HCEC 1CT (cell line): ENCODE data around the gene NOTO.

ENCODE experiments used
- DNase-seq: peaks from one replicate; pipeline ENCODE4 v3.0.0-alpha.2; 2017

NOTO gene

DNA sequence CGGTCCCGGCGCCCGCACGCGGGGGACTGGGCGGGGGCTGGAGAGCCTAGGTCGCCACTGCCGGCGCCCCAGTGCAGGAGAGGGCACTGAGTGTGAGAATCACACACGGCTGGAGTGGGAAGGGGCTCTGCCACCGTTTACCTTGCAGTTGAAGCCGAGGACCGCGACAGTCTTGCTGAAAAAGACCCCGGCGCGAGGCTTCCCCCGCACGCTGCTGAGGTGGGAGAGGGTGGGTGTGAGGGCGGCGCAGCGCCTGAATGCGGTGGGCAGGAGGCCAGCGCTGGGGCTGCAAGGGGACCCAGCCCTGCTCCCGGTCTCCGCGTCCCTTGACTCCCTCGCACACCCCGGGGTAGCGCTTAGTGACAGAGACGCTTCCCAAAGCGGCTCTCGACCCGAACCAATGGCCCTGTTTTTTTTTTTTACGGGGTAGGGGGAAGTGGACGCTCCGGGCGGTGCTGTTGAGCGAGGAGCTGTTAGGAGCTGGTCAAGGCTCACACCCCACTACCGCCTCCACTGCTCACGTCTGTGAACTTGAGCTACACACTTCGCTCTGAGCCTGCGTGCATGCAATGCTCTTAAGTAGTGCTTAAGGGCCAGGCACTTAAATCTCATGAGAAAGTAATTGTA lies 794 bp downstream of the NOTO start:
- no peak for DNase-seq

DNA sequence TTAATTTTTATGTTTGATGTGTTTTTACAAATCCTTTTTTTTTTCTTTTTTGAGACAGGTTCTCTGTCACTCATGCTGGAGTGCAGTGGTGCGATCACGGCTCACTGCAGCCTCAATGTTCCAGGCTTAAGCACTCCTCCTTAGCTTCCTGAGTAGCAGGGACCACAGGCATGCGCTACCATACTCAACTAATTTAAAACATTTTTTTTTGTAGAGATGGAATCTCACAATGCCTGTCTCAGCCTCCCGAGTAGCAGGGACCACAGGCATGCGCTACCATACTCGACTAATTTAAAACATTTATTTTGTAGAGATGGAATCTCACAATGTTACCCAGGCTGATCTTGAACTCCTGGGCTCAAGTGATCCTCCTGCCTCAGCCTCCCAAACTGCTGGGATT lies 3.2 kb downstream of the NOTO start:
- DNase-seq, result no peak

DNA sequence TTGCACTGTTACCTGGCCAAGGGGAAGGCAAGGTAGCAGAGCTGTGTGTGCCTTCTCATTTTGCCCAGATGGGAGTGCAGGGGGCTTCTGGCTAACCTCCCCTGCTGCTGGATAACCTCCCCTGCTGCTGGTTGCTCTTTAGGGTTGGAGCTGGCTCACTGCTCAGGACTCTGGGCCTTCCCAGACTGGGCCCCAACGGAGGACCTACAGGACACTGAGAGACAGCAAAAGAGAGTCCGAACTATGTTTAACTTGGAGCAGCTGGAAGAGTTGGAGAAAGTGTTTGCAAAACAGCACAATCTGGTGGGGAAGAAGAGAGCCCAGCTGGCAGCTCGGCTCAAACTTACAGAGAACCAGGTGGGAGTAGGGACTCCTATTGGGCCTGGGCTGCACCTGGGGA lies 5.9 kb downstream of the NOTO start:
- no peak for DNase-seq

DNA sequence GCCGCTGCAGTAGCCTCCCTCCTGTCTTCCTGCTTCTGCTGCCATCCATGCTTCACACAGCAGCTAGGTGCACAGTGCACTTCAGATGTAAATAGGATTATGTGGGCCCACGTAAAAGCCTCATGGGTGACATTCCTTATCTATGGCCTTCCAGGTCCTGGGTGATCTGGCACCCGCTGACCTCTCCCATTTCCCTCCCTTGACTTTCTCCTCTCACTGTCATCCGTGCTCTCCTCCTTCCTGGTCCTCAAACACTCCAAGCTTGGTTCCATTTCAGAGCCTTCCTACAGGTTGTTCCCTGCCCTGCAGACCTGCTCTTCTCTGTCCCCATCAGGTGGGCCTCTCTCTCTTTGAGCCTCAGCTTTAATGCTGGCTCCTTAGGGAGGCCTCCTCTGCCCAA lies 7.6 kb downstream of the NOTO start:
- no peak for DNase-seq

DNA sequence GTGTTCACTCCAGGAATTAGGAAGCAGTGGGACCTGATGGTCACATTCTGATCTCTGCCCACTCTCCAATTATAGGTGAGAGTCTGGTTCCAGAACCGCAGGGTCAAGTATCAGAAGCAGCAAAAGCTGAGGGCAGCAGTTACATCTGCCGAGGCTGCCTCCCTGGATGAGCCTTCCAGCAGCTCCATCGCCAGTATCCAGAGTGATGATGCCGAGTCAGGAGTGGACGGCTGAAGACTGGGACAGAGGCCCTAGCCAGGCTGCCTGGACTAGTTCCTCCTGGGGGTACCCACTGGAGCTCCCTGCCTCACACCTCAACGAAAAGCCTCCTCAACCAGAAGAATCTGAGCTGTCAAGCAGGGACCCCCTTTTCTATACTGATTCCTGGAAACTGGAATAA lies 8.3 kb downstream of the NOTO start:
- DNase-seq, result no peak

DNA sequence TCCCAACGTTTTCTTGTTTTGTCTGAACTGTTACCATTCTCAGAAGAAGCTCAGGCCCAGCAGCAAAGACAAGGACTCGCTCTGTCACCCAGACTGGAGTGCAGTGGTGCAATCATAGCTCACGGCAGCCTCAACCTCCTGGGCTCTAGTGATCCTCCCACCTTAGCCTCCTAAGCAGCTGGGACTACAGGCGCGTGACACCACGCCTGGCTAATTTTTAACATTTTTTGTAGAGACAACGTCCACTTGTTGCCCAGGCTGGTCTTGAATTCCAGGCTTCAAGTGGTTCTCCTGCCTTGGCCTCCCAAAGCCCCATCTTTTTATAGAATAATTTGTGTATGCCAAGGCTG lies 9.7 kb downstream of the NOTO start:
- no peak for DNase-seq

DNA sequence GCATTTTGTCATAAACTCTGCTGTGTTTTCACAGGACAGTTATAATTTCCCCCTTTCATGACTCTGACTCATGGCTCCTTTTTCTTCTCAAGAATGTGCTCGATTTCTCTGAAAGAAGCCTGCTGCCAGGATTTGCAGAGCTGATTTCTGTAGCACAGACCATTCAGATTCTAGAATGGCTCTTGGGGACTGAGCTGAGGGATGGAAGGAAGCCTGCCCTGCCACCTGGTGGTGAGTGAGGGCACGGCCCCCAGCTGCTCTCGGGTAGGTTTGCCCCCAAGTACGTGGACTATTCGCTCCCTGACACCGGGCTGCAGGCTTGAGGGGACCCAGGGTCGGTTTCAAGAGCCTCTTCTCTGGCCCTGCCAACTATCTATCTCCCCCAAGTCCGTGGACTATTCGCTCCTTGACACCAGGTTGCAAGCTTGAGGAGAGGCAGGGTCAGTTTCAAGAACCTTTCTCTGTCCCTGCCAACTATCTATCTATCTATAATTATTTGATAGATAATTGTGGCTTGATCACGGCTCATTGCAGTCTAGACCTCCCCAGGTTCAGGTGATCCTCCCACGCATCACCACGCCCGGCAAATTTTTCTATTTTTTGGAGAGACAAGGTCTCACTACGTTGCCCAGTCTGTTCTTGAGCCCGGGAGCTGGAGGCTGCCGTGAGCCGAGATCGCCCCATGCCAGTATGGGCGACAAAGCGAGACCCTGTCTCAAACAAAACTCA lies 10.2 kb downstream of the NOTO start:
- peak; percentile 67 for DNase-seq

DNA sequence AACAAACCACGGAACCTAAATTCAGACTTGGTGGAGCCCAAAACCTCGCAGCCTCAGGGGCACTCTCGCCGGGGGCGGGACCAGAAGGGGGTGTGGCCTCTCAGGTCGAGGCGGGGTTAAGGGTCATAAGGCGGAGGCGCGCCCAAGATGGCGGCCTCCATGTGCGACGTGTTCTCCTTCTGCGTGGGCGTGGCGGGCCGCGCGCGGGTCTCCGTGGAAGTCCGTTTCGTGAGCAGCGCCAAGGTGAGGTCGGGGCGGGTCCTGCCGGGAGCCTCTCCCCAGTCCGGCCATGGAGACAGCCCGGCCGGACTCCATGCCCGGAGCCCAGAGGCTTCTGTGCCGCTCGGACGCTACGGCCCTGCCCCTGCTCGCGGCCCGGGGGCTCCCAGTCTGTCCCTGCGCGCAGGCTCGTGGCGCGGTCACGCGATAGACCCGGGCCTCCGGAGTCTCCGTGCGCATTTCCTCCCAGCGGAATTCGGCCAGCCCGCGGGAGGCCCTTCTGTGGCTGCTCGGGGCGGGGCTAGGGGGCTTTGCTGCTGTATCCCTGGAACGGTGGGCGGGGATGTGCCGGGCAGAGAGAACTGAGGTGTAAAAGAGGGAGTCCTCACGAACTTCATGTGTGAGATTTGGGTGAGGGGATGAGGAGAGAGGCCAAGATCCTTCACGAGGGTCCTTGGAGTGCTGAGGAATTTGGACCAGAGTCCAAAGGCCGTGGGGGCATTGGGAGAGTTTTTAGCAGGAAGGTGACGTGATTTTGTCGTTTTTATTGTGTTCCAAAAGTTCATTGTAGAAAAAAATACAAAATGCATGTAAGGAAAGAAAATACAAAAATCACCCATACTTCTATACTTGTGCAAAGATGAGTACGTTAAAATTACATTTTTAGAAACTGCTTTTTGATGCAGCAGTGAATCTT lies 12.0 kb downstream of the NOTO start, which contains the start of gene SMYD5:
Gene SMYD5 (plus strand): TSS at position 126 of the 916 bp plus-strand sequence. CDS start 22 bp downstream, at position 148.
- peak; percentile 78 for DNase-seq

DNA sequence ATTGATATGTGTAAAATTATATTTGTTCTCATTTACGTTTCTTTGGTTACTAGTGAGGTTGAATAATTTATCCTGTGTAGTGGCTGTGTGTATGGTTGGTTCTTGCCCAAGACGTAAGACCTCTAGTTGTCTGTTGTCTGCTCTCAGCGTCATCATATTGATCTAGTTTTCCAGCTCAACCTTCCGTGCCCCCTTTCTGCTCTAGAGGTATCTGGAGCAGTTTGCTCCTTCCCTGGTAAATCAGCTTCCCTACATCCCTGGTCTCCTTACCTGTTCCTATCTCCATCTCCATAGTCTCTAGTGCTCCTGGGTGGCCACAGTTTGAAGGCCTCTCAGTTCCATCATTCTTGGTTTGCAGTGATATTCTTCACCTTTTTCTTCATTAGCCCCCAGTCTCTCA lies 12.9 kb downstream of the NOTO start:
- DNase-seq, result no peak

DNA sequence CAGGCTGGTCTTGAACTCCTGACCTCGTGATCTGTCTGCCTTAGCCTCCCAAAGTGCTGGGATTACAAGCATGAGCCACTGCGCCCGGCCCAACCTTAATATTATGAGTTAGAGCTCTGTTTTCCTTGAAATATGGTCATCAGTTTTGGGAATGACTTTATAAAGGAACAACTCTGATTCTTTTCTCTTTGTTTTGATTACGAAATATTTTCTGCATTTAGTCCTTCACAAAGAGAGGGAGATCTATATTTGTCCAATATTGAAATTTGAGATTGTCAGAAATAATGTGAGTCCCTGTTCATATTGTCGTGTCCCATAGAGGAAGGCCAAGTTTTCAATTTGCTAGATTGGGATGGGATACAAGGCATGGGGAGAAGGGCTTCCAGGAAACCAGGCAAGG lies 14.8 kb downstream of the NOTO start:
- DNase-seq, result no peak

DNA sequence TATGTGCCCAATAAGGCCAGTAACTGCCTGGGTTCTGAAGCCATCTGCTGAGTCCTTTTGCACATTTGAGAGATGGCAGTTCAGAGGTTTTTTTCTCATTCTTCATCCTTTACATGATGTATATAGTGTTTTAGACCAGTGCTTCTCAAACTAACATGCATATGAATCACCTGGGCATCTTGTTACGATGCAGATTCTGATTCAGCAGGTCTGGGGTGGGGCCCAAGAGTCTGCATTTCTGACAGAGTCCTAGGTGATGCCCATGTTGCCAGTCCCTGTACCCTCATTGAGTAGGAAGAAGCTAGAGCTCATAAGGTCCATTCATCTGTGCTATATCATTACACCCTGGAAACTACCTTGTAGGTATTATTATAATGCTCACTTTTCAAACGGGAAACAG lies 15.5 kb downstream of the NOTO start:
- DNase-seq, result no peak

DNA sequence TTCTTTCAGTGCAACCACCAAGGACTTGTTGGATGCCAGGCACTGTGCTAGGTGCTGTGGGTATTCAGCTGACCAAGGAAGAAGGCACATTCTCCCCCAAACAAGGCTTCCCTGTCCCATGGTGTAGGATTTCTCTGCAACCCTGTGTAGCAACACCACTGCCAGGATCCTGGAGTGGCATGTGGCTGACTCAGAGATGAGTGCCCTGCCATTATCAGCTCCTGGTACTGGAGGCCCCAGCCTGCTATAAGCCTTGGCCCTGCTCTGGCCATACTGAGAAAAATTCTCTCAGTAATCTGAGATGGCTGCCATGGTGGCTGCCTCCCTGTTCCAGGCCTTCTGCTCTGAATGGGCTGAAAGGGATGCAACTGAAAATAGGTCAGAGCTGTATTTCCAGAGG lies 15.9 kb downstream of the NOTO start:
- no peak for DNase-seq

DNA sequence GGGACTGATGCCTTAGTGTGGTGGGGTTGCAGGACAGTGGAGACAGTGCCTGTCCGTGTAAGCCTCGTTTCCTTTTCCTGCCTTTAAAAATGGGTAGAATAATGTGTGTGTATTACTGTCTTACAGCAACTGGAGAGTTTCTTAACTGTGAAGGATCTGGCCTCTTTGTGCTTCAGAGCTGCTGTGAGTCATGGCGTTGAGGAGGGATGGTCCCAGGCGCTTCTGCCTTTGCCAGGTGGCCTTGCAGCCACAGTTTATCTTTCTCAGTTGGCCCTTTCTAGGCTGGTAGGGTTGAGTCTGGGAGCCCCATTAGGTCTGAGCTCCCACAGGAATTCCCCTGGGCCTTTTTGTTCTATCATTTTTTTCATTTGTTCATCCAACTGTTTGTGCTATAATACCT lies 21.4 kb downstream of the NOTO start:
- DNase-seq, result no peak

DNA sequence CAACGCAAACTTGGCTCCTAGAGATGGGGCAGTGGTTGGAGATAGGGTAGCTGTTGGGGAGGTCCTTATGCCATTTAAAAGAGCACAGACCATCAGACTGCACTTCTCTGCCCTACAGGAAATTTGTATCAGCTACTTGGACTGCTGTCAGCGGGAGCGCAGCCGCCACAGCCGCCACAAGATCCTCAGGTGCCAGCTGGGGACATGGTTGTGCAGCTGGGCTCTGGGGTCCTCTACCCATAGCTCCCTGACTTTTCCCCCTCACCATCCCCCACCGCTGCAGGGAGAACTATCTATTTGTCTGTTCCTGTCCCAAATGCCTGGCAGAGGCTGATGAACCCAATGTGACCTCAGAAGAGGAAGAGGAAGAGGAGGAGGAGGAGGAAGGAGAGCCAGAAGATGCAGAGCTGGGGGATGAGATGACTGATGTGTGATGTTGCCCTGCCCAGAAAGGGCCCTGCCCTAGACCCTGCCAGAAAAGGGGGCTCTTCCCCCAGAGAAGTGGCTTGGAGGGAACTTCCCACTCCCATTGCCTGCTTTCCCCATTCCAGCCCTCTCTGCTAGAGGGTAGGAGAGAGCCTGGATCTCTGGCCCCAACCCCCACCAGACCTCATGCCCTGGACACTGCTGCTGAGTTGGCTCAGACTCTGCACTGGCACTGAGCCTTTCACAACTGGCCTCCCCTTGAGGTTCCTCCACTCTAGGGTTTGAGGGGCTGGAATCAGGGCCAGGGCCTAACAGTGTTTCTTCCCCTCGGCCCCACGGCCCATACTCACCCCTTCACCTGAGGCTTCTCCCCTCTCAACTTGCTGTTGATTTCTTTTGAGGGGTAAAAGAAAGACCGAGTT lies 23.4 kb downstream of the NOTO start:
- DNase-seq, result no peak

DNA sequence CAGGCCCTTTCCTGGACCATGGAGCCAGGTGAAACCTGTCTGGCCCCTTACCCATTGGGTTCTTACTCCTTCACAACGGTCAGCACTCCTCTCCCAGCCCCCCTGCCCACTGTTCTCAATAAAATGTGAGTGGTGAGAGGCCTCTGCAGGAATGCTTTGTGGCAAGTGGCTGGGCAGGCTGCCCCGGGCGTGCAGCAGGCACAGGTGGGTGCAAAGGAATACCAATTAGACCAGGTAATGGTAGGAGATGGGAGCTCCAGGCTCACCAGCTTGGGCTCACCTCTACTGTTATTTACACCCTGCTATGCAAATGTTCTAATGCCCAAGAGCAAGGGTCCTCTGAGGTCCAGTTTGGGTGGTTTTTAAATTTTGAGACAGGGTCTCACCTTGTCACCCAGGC lies 24.7 kb downstream of the NOTO start:
- no peak for DNase-seq

DNA sequence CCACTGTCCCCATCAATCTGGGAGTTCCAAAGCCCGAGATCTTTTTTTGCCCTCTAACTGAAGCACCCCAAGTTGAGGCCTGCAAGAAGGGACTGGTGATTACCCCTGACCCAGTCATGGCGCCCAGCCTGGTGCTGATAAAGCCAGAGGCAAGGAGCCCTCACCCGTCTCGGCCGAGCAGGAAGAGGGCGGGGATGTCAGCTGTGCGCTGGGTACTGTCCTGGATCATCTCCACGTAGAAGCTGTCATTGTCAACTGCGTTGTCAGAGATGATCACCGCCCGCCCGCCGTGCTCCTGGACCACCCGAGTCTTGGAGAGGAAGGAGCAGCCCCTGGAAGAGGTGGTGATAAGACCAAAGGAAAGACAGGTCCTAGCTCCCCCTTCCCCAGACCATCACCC lies 26.3 kb downstream of the NOTO start:
- DNase-seq, result no peak

DNA sequence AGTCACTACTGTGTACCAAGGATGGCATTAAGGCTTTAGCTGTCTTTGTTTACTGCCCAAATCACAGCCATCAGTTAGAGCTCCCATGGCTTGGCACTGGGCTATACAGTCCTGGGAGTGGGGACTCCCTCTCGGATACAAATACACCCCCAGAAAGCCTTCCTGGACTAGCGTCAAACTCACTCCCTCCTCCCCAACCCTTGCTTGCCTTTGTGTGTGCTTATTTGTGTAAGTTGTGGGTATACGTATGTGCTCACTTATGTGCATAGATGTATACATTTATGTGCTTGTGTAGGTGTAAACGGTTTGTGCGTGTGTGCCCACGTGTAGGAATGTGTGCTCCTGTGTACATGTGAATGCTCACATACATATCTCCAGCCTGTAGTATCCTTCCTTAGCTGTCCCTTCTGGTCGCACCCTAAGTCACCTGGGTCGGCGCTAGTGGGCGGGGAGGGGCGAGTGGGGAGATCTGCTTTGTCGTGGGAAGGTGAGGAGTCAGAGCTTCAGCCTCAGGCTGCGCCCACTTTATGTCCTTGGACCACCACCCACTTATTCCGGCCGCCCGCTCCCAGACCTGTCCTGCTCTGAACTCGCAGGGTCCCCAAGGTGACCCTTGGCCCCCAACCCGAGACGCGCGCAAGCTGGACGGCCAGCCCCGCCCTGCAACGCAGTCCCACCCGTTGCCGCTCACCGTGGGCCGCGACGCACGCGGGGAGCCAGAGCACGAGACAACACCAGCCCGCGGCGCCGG lies 30.2 kb downstream of the NOTO start:
- DNase-seq, result no peak

DNA sequence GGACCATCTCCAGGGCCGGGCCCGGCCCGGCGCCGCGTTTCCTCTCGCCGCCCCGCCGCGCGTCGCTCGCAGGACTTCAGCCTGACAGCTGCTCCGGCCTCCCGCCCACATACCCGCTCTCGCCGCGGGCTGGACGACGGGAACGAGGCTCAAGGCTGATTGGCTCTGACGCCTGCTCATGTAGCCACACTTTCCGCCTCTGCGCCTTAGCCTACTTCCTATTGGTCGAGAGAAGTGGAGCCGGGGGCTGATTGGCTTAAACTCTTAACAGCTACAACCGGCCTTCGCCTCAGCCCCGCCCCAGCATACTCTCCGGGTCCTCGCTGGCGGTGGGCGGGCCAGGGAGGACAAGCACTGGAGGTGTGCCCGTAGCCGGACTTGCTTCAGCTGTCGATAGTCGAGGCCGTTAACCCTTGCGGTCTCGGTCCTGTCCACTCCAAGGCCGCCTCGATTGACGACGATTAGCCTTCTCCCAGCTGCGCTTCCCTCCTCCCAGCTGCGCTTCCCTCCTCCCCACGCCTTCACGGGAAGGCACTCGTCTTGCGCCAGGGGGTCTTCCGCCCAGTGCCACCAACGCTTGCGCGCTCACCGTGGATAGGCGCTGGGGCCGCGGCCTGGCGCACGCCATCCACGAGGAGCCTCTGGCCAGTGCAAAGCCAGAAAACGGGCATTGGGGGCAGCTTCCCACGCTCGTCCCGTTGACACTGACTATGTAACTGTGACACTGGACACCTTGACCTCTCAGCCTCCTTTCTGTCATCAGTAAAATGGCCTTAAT lies 31.0 kb downstream of the NOTO start, which contains the start of gene PRADC1:
Gene PRADC1 (minus strand): TSS at position 86 of the 778 bp plus-strand sequence. CDS start 79 bp downstream, at position 7.
- DNase-seq, result peak; percentile 99

DNA sequence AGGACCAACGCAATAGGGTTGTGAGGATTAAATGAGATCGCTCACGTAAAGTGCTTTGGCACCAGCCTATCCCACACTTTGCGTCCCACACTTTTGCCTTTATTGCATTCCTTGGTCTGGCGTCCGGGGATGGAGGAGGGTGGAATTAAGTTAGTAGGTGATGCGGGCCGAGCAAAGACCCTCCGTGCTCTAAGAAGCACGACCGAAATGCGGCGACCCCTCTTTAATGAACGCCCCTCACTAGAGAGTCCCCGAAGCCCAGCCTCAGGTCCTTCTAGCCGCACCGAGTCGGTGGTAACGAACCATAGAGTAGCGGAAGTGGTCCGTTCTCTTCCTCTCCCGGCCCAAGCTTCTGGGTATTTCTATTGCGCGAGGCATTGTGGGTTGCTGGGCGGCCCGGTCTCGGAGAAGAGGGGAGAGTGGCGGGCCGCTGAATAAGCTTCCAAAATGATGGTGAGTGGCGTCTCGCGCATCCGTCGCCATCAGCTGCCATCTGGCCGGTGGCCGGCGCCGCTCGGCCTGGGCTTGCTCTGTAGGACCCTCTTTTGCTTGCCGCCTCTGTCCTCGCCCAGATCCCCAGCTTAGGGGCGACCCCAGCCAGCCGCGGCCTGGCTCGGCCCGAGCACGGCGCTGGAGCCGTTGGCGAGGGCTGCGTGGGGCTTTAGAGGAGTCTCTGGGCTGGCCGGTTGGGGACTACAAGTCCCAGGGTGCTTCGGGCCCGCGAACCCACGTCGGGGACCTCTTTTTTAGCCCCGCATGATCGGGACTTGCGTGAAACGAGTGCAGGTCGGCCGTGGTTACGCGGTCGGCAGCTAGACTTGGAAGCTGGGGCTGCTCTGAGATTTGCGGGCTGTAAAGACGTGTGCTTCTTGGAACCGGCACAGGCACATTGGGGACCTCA lies 31.8 kb downstream of the NOTO start, which contains the start of gene CCT7:
Gene CCT7 (plus strand): TSS at position 377 of the 901 bp plus-strand sequence. CDS start 71 bp downstream, at position 448.
- DNase-seq, result peak; percentile 85
